Smooth muscle cell (in vitro differentiated cells): ENCODE measurements around the gene ROPN1L. TPM values are rescaled to one million over a fixed set of nuclear protein-coding genes. Genes with fewer than 3 reads are reported as not detected.

Experiments used
- DNase-seq: peaks from one replicate; lab custom pipeline; 2025; ENCODE audit not compliant: unreplicated experiment; lab: John Stamatoyannopoulos, UW
- H2AFZ ChIP-seq: fragments of 200-600 bp; sonication (generic); 2 replicates; pipeline ENCODE4 v1.6.0; 2016; ENCODE audit warnings: antibody characterized with exemption, low read depth, mild to moderate bottlenecking
- H3F3A ChIP-seq: fragments of 200-600 bp; sonication (generic); 2 replicates; pipeline ENCODE4 v1.6.0; 2017; ENCODE audit warnings: antibody characterized with exemption, low read depth
- H3K27ac ChIP-seq: fragments of 200-600 bp; sonication (generic); 2 replicates; pipeline ENCODE4 v1.5.1; 2016; ENCODE audit warnings: low read depth, mild to moderate bottlenecking
- H3K27me3 ChIP-seq: fragments of 200-600 bp; sonication (generic); 2 replicates; pipeline ENCODE4 v1.6.1; 2016; ENCODE audit warnings: low read depth, mild to moderate bottlenecking
- H3K36me3 ChIP-seq: fragments of 200-600 bp; sonication (generic); 2 replicates; pipeline ENCODE4 v1.5.1; 2016; ENCODE audit warnings: low read depth
- H3K4me1 ChIP-seq: fragments of 200-600 bp; sonication (generic); 2 replicates; pipeline ENCODE4 v1.5.1; 2016; ENCODE audit warnings: low read depth
- H3K4me2 ChIP-seq: fragments of 200-600 bp; sonication (generic); 2 replicates; pipeline ENCODE4 v1.6.0; 2016; ENCODE audit warnings: mild to moderate bottlenecking
- H3K4me3 ChIP-seq: fragments of 200-600 bp; sonication (generic); 2 replicates; pipeline ENCODE4 v1.5.1; 2016; ENCODE audit warnings: mild to moderate bottlenecking
- H3K79me2 ChIP-seq: fragments of 200-600 bp; sonication (generic); 2 replicates; pipeline ENCODE4 v1.6.0; 2016; ENCODE audit warnings: low read depth, mild to moderate bottlenecking
- H3K9ac ChIP-seq: fragments of 200-600 bp; sonication (generic); 2 replicates; pipeline ENCODE4 v1.6.0; 2016; ENCODE audit warnings: low read depth
- H3K9me3 ChIP-seq: fragments of 200-600 bp; sonication (generic); replicated peaks from 2 replicates; pipeline ENCODE4 v1.5.1; 2016; ENCODE audit warnings: low read depth
- H4K20me1 ChIP-seq: fragments of 200-600 bp; sonication (generic); 2 replicates; pipeline ENCODE4 v1.6.0; 2016; ENCODE audit warnings: low read depth
- WGBS: methylation state at CpG from one replicate; pipeline ENCODE4 v1.1.7; 2016; ENCODE audit warnings: low lambda C conversion rate; 5-methylcytosine and 5-hydroxymethylcytosine counted together
- polyA plus RNA-seq: library from polyadenylated mRNA; unstranded; fragments of >200 nt; fragmentation: Nextera tagmentation; extraction: Ambion mirVana; gene quantifications from 2 replicates; pipeline ENCODE4 v1.2.1, GENCODE V29; 2016
- total RNA-seq: library from RNA; depleted of rRNA; stranded (reverse); fragments of >200 nt; gene quantifications from 2 replicates; pipeline ENCODE4 v1.2.3, GENCODE V29; 2014
- TF ChIP-seq, protein P1 (sequence below): fragments of 200-600 bp; sonication (generic); IDR thresholded peaks from 2 replicates; pipeline ENCODE4 v1.5.1; 2017; ENCODE audit warnings: borderline replicate concordance, mild to moderate bottlenecking, antibody characterized with exemption; ENCODE audit not compliant: insufficient read depth, poor library complexity, severe bottlenecking

Gene ROPN1L
- total and polyA plus RNA-seq, 2 experiments from 2014 or later = 3.0 TPM; not detected in 1

DNA sequence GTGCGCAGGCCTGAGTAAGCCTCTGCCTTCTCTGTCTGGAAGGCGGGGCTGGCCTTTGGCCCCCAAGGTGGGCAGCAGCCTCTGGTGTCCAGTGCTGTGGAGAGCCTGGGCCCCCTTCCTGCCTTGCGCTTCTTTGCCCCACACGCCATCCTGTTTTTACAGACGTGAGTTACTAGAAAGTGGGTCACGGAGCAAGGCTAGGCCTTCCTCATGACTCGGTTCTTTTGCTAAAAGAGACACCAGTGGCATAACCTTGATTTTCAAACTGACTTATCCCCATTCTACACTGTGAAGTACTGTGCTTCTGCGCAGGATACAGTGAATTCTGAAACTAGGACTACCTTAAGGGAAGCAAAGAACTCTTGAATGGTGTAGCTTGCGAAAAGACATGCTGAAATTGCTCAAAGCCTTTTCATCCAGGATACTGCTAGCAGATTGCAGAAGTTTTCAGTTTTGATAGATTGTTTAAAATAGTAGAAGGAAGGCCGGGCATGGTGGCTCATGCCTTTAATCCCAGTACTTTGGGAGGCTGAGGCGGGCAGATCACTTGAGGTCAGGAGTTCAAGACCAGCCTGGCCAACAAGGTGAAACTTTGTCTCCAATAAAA is 7.2 kb downstream of the ROPN1L start:
- Histone ChIP-seq H3K4me3 (no peak overlapping the region), H3K36me3 (no peaks in the 10 kb centered on the region), H3K4me2 (no peak overlapping the region), H3K4me1 (no peaks in the 10 kb centered on the region), H3K27ac (no peak overlapping the region), H4K20me1 (no peaks in the 10 kb centered on the region), H3K9ac (no peak overlapping the region), H3K9me3 (no peaks in the 10 kb centered on the region), H2AFZ (no peak overlapping the region), H3K79me2 (no peaks in the 10 kb centered on the region), H3F3A (no peaks in the 10 kb centered on the region), H3K27me3 (peaks cover 4% of the 10 kb centered on the region)
- no peak for DNase-seq
- TF ChIP-seq, protein P1, sequence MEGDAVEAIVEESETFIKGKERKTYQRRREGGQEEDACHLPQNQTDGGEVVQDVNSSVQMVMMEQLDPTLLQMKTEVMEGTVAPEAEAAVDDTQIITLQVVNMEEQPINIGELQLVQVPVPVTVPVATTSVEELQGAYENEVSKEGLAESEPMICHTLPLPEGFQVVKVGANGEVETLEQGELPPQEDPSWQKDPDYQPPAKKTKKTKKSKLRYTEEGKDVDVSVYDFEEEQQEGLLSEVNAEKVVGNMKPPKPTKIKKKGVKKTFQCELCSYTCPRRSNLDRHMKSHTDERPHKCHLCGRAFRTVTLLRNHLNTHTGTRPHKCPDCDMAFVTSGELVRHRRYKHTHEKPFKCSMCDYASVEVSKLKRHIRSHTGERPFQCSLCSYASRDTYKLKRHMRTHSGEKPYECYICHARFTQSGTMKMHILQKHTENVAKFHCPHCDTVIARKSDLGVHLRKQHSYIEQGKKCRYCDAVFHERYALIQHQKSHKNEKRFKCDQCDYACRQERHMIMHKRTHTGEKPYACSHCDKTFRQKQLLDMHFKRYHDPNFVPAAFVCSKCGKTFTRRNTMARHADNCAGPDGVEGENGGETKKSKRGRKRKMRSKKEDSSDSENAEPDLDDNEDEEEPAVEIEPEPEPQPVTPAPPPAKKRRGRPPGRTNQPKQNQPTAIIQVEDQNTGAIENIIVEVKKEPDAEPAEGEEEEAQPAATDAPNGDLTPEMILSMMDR = no peak
- WGBS = 97% methylated on average over 11 of the region's 11 CpGs

GRCh38 chr5:10451137-10451824 is 9.6 kb downstream of the ROPN1L start:
- Histone ChIP-seq H4K20me1 (no peaks in the 10 kb centered on the region), H3K9ac (no peak overlapping the region)

GRCh38 chr5:10452768-10453331 is 11.2 kb downstream of the ROPN1L start:
- no peak for DNase-seq
- H3K79me2 ChIP-seq = no peaks in the 10 kb centered on the region
- H3F3A ChIP-seq = no peaks in the 10 kb centered on the region
- H3K4me2 ChIP-seq = no peak overlapping the region
- TF ChIP-seq, protein P1 = peak; percentile 87
- no peak overlapping the region for H3K27ac ChIP-seq
- WGBS = 72% methylated on average over 10 of the region's 10 CpGs
- H4K20me1 ChIP-seq = no peaks in the 10 kb centered on the region
- H3K9ac ChIP-seq = no peak overlapping the region
- peaks cover 13% of the 10 kb centered on the region for H3K4me1 ChIP-seq
- no peaks in the 10 kb centered on the region for H3K36me3 ChIP-seq
- no peaks in the 10 kb centered on the region for H3K27me3 ChIP-seq
- no peak overlapping the region for H3K4me3 ChIP-seq
- H3K9me3 ChIP-seq = no peaks in the 10 kb centered on the region
- H2AFZ ChIP-seq = no peak overlapping the region

More at GRCh38 chr5:10451137-10451824, 9.6 kb downstream of the ROPN1L start:
- TF ChIP-seq, protein P1 = no peak
- H3K36me3 ChIP-seq = no peaks in the 10 kb centered on the region
- H3F3A ChIP-seq = no peaks in the 10 kb centered on the region
- H3K4me2 ChIP-seq = no peak overlapping the region
- no peaks in the 10 kb centered on the region for H3K79me2 ChIP-seq
- WGBS = 90% methylated on average over 9 of the region's 9 CpGs
- no peak overlapping the region for H3K4me3 ChIP-seq
- DNase-seq = no peak
- no peaks in the 10 kb centered on the region for H3K9me3 ChIP-seq
- H3K27me3 ChIP-seq = no peaks in the 10 kb centered on the region
- H3K27ac ChIP-seq = no peak overlapping the region
- no peak overlapping the region for H2AFZ ChIP-seq
- peaks cover 13% of the 10 kb centered on the region for H3K4me1 ChIP-seq

DNA sequence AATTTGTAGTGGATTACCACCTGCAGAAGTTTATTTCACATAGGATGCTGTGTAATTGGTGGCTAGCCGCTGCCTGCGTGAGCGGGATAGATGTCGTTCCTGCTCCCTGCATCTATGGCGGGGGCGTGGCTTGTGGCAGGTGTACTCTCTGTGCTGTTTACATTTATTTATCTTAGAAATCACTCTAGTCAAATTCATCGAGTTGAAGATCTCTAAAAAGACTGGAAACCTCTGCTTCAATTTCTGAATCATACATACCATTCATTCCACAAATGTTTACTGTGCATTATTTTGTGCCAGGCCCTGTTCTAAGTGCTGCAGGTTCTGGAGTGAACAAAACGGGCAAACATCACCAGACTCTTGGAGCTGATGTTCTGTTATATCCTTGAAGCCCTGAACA is 11.9 kb downstream of the ROPN1L start:
- WGBS = 73% methylated on average over 8 of the region's 8 CpGs
- H2AFZ ChIP-seq = no peak overlapping the region
- H3K79me2 ChIP-seq = no peaks in the 10 kb centered on the region
- H3K27me3 ChIP-seq = no peaks in the 10 kb centered on the region
- no peaks in the 10 kb centered on the region for H4K20me1 ChIP-seq
- TF ChIP-seq, protein P1 = no peak
- no peak overlapping the region for H3K9ac ChIP-seq
- H3K27ac ChIP-seq = no peak overlapping the region
- no peak overlapping the region for H3K4me3 ChIP-seq
- H3K9me3 ChIP-seq = no peaks in the 10 kb centered on the region
- DNase-seq = no peak
- no peak overlapping the region for H3K4me2 ChIP-seq
- H3K36me3 ChIP-seq = no peaks in the 10 kb centered on the region
- peaks cover 13% of the 10 kb centered on the region for H3K4me1 ChIP-seq
- no peaks in the 10 kb centered on the region for H3F3A ChIP-seq
